ENCODE results near the gene PFKFB2. TPM values are rescaled to one million over a fixed set of nuclear protein-coding genes. Genes with fewer than 3 reads are reported as not detected.

Gene PFKFB2
- total RNA-seq, 1 experiment from 2014 or later, result 16.8 TPM

DNA sequence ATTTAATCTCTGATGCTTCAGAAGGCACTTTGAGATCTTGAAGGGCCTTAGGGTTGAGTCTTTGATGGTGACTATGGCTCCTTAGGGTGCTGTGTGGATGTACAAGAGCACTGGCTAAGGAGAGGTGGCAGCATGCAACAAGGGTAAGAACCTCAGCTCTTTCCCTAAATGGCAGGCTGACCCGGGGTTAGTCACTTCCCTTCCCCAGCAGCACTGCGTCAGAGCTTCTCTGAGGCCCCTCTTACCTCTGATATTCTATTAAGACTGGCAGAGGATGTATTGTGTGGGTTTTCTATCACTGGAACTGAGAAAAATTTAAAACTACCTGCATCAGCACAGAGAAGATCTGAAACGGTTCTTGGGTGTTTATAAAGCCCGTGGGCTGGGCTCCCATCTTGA, 32.4 kb upstream of the PFKFB2 start:
- TF ChIP-seq, protein P1, sequence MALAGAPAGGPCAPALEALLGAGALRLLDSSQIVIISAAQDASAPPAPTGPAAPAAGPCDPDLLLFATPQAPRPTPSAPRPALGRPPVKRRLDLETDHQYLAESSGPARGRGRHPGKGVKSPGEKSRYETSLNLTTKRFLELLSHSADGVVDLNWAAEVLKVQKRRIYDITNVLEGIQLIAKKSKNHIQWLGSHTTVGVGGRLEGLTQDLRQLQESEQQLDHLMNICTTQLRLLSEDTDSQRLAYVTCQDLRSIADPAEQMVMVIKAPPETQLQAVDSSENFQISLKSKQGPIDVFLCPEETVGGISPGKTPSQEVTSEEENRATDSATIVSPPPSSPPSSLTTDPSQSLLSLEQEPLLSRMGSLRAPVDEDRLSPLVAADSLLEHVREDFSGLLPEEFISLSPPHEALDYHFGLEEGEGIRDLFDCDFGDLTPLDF (CRISPR knock-in tag; IDR thresholded peaks at IDR 0.05), result no peak
- TF ChIP-seq ESRRA (CRISPR knock-in tag; IDR thresholded peaks at IDR 0.05; ENCODE audit: borderline replicate concordance) (no peak), GRHL2 (CRISPR knock-in tag; IDR thresholded peaks at IDR 0.05; ENCODE audit: insufficient replicate concordance, severe bottlenecking) (no peak), MXD4 (CRISPR knock-in tag; IDR thresholded peaks at IDR 0.05; ENCODE audit: borderline replicate concordance) (no peak), TEAD1 (CRISPR knock-in tag; IDR thresholded peaks at IDR 0.05) (no peak)
- TF ChIP-seq, protein P2, sequence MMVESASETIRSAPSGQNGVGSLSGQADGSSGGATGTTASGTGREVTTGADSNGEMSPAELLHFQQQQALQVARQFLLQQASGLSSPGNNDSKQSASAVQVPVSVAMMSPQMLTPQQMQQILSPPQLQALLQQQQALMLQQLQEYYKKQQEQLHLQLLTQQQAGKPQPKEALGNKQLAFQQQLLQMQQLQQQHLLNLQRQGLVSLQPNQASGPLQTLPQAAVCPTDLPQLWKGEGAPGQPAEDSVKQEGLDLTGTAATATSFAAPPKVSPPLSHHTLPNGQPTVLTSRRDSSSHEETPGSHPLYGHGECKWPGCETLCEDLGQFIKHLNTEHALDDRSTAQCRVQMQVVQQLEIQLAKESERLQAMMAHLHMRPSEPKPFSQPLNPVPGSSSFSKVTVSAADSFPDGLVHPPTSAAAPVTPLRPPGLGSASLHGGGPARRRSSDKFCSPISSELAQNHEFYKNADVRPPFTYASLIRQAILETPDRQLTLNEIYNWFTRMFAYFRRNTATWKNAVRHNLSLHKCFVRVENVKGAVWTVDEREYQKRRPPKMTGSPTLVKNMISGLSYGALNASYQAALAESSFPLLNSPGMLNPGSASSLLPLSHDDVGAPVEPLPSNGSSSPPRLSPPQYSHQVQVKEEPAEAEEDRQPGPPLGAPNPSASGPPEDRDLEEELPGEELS (CRISPR knock-in tag; IDR thresholded peaks at IDR 0.05), result no peak
- TF ChIP-seq, protein P3, sequence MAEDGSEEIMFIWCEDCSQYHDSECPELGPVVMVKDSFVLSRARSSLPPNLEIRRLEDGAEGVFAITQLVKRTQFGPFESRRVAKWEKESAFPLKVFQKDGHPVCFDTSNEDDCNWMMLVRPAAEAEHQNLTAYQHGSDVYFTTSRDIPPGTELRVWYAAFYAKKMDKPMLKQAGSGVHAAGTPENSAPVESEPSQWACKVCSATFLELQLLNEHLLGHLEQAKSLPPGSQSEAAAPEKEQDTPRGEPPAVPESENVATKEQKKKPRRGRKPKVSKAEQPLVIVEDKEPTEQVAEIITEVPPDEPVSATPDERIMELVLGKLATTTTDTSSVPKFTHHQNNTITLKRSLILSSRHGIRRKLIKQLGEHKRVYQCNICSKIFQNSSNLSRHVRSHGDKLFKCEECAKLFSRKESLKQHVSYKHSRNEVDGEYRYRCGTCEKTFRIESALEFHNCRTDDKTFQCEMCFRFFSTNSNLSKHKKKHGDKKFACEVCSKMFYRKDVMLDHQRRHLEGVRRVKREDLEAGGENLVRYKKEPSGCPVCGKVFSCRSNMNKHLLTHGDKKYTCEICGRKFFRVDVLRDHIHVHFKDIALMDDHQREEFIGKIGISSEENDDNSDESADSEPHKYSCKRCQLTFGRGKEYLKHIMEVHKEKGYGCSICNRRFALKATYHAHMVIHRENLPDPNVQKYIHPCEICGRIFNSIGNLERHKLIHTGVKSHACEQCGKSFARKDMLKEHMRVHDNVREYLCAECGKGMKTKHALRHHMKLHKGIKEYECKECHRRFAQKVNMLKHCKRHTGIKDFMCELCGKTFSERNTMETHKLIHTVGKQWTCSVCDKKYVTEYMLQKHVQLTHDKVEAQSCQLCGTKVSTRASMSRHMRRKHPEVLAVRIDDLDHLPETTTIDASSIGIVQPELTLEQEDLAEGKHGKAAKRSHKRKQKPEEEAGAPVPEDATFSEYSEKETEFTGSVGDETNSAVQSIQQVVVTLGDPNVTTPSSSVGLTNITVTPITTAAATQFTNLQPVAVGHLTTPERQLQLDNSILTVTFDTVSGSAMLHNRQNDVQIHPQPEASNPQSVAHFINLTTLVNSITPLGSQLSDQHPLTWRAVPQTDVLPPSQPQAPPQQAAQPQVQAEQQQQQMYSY (CRISPR knock-in tag; IDR thresholded peaks at IDR 0.05), result no peak
- CTCF ChIA-PET, result no interaction called here
- no peak overlapping the region for H3K27ac Mint-ChIP-seq

DNA sequence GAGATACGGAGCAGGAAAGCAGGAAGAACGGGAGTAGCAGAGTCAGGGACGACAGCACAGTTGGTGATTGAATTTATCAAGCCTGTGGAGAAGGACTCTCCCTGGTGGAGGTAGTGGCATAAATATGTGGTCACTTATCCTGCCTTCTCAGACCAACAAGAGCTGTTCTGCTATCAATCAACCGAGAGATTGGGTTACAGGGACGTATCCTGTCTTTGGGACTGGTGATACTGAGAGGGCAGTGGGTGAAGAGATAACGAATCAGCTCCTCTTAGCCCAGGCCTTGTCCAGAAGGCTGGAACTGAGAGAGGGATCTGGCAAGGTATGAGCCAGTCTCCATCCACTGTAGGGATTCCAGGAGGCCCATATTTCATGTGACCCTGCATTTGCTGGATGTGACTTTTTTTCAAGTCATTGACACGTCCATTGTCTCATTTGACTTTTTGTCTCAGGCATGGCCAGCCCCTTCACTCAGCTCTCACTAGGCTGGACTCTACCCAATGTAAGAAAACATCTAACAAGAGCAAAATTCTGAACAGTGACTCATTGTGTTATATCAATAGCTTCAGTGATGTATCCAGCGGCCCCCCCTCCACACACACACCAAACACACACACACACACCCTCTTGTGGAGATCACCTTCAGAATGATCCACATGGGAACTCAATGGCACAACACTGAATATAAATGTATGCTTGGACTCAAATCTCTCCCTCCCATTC, 31.8 kb upstream of the PFKFB2 start:
- Mint-ChIP-seq H3K27ac (no peak overlapping the region), H3K36me3 (no peaks in the 10 kb centered on the region; the same call in 1 of the 2 replicates), H3K4me1 (peaks cover 17% of the 10 kb centered on the region), H3K27me3 (ENCODE audit: low read depth) (no peaks in the 10 kb centered on the region), H3K9me3 (no peaks in the 10 kb centered on the region), H3K4me3 (no peak overlapping the region)
- no peak for DNase-seq (ENCODE audit: low spot score)
- TF ChIP-seq FOXJ3 (CRISPR knock-in tag; IDR thresholded peaks at IDR 0.05; ENCODE audit: borderline replicate concordance), result no peak
- no peak for TF ChIP-seq RELA (CRISPR knock-in tag; IDR thresholded peaks at IDR 0.05; ENCODE audit: borderline replicate concordance)
- TF ChIP-seq ZNF671 (CRISPR knock-in tag; IDR thresholded peaks at IDR 0.05), result no peak
- no peak for TF ChIP-seq TEAD1 (CRISPR knock-in tag; IDR thresholded peaks at IDR 0.05)
- no peak for TF ChIP-seq TP53 (CRISPR knock-in tag; IDR thresholded peaks at IDR 0.05)
- TF ChIP-seq, protein P4, sequence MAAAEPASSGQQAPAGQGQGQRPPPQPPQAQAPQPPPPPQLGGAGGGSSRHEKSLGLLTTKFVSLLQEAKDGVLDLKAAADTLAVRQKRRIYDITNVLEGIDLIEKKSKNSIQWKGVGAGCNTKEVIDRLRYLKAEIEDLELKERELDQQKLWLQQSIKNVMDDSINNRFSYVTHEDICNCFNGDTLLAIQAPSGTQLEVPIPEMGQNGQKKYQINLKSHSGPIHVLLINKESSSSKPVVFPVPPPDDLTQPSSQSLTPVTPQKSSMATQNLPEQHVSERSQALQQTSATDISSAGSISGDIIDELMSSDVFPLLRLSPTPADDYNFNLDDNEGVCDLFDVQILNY (CRISPR knock-in tag; IDR thresholded peaks at IDR 0.05), result no peak
- TF ChIP-seq JAZF1 (CRISPR knock-in tag; IDR thresholded peaks at IDR 0.05), result no peak
- CTCF ChIA-PET, result interaction anchor here (1.3 to 2.0 kb wide), 2 partner anchors 17 to 86 kb away, joined by 6 to 8 read pairs; no protein-coding TSS in a partner anchor
- ATAC-seq, result no peak
- POLR2A ChIA-PET, result no interaction called here

More for the DNA sequence above, 32.4 kb upstream of the PFKFB2 start:
- POLR2A ChIA-PET, result no interaction called here
- DNase-seq (ENCODE audit: low spot score) (no peak), ATAC-seq (no peak)
- Mint-ChIP-seq H3K27me3 (ENCODE audit: low read depth) (no peaks in the 10 kb centered on the region), H3K4me1 (peaks cover 13% of the 10 kb centered on the region), H3K4me3 (no peak overlapping the region), H3K9me3 (no peaks in the 10 kb centered on the region), H3K36me3 (no peaks in the 10 kb centered on the region; the same call in 1 of the 2 replicates)

All from WTC11 (cell line).